OCI-LY3 (cell line): ENCODE data around the gene ZSWIM7.

ENCODE experiments used
- EZH2phosphoT487 ChIP-seq: fragments of 200-600 bp; shearing (Covaris generic); IDR thresholded peaks from 2 replicates; pipeline ENCODE4 v1.6.1; 2018; ENCODE audit warnings: antibody characterized with exemption, mixed run types, low read depth
- TF ChIP-seq, protein P1 (sequence below): fragments of 200-600, 300-600 bp; sonication (generic); IDR thresholded peaks from 2 replicates; pipeline ENCODE4 v1.5.1; 2014; ENCODE audit warnings: antibody characterized with exemption, low read length, low read depth

DNA sequence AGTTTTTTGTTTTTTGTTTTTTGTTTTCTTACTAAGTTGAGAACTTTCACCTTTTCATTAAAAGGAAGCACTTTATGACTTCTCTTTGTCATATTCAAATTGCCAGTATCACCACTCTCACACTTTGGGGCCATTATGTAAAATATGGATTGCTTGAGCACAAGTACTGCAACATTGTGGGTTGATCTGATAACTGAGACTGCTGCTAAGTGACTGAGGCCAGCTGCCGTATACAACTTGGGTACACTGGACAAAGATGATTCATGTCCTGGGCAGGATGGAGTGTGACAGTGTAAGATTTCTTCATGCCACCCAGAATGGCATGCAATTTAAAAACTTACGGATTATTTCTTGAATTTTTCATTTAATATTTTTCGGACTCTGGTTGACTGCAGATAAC is 7.9 kb upstream of the ZSWIM7 start:
- TF ChIP-seq, protein P1, sequence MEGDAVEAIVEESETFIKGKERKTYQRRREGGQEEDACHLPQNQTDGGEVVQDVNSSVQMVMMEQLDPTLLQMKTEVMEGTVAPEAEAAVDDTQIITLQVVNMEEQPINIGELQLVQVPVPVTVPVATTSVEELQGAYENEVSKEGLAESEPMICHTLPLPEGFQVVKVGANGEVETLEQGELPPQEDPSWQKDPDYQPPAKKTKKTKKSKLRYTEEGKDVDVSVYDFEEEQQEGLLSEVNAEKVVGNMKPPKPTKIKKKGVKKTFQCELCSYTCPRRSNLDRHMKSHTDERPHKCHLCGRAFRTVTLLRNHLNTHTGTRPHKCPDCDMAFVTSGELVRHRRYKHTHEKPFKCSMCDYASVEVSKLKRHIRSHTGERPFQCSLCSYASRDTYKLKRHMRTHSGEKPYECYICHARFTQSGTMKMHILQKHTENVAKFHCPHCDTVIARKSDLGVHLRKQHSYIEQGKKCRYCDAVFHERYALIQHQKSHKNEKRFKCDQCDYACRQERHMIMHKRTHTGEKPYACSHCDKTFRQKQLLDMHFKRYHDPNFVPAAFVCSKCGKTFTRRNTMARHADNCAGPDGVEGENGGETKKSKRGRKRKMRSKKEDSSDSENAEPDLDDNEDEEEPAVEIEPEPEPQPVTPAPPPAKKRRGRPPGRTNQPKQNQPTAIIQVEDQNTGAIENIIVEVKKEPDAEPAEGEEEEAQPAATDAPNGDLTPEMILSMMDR: no peak
- TF ChIP-seq EZH2phosphoT487: no peak
